Thyroid gland (tissue), 4 donors: ENCODE measurements around the gene PHACTR3.

ENCODE experiments used
- POLR2A ChIP-seq, 2 donors: fragments of 450-650 bp; IDR thresholded peaks; one replicate each; pipeline ENCODE4 v1.6.1; 2017; ENCODE audit warnings: antibody characterized with exemption in 2 of 2, mild to moderate bottlenecking in 2 of 2, moderate library complexity in 1 of 2
- TF ChIP-seq, protein P1 (sequence below), 6 experiments: fragments of 200-600 bp in 3 of 6; fragments of 450-650 bp in 3 of 6; sonication (generic) in 3 of 6; IDR thresholded peaks; one replicate each; pipeline ENCODE4 v1.5.1; 2016 to 2019; ENCODE audit warnings: antibody characterized with exemption in 6 of 6, mild to moderate bottlenecking in 2 of 6, inconsistent platforms in 1 of 6, moderate library complexity in 1 of 6

DNA sequence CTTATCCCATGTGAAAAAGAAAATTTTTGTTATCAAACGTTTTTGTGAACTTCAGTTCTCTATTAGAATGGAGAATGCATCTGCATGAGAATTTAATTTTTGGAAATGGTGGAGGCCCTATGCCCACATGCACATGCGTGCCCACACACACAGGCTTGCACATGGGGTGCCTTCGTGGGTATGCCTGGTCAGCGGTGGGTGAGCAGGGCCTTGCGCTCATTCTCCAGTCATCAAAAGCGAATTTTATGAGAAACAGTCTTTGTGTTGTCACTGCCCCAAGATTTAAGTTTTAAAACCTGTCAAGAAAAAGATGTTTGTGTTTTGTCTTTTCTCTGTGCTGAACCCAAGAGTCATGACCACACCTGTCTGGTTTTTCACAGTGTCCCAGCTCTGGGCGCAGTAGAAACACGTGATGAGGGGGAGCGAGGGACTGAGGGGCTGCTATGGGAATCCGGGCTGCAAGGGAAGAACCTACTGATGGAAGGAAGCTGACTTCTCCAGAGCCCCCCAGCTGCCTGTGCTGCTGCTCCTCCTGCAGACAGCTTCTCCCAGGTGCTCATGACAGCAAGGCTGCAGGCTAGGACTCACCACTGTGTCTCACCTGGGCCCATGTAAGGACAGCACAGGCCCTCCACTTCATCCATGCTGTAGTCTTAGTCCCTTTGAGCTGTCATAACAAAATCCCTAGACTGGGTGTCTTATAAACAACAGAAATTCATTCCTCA, 175.5 kb downstream of the PHACTR3 start:
- TF ChIP-seq, protein P1, sequence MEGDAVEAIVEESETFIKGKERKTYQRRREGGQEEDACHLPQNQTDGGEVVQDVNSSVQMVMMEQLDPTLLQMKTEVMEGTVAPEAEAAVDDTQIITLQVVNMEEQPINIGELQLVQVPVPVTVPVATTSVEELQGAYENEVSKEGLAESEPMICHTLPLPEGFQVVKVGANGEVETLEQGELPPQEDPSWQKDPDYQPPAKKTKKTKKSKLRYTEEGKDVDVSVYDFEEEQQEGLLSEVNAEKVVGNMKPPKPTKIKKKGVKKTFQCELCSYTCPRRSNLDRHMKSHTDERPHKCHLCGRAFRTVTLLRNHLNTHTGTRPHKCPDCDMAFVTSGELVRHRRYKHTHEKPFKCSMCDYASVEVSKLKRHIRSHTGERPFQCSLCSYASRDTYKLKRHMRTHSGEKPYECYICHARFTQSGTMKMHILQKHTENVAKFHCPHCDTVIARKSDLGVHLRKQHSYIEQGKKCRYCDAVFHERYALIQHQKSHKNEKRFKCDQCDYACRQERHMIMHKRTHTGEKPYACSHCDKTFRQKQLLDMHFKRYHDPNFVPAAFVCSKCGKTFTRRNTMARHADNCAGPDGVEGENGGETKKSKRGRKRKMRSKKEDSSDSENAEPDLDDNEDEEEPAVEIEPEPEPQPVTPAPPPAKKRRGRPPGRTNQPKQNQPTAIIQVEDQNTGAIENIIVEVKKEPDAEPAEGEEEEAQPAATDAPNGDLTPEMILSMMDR (IDR thresholded peaks at IDR 0.05): no peak
- no peak for TF ChIP-seq POLR2A (IDR thresholded peaks at IDR 0.05)
